SHP77 treated with DMSO at 0.1 percent for 48 hours (cell line): ENCODE measurements around the gene PPP6R2.

Source experiments
- DNase-seq: peaks from one replicate; lab custom pipeline; 2025; lab: John Stamatoyannopoulos, UW

The PPP6R2 gene

GRCh38 chr22:50485221-50486131, 142.3 kb downstream of the PPP6R2 start:
- no peak for DNase-seq

DNA sequence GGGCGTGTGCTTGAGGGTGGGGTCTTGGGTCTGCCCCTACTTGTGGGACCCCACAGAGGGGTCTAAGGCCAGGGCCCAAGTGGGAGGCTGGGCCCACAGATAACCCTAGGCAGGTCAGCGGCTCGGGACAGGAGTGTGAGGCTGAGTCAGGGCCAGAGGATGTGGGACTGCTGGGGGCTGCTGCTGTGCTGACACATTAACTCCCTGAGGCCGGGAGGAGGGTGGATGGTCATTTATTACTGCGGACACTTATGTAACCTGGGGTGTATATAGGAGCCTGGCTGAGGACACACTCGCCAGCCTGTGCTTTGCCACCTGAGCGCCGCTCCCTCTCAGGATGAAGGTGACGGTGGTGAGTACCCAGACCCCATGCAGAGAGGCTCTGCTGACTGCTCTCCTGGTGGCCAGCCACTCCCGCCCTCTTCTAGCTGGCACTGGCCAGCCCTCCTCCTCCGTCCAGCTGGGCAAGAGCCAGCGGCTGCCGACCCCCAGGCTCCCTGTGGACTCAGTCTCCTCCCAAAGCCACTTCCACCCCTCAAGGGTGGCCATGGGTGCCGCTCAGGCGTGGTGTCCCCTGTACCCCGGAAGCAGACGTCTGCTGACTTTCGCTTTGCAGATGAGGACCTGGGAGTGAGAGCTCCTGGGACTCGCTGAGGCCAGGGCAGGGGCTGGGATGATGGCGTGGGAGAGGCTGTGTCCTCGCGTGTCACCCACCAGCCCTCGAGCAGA, 143.6 kb downstream of the PPP6R2 start, which contains the start of gene MIOX:
TSS of gene MIOX (plus strand) at position 299 of the 729 bp plus-strand sequence. CDS start at position 338, 39 bp downstream.
- DNase-seq = no peak

- no peak for DNase-seq
Measured at GRCh38 chr22:50487290-50488005, 144.3 kb downstream of the PPP6R2 start.

GRCh38 chr22:50488006-50488677, 145.0 kb downstream of the PPP6R2 start:
- no peak for DNase-seq

- DNase-seq = no peak
Measured at GRCh38 chr22:50488886-50489285, 145.8 kb downstream of the PPP6R2 start.

GRCh38 chr22:50489363-50490243, 146.5 kb downstream of the PPP6R2 start:
- DNase-seq = no peak

GRCh38 chr22:50490531-50491308, 147.6 kb downstream of the PPP6R2 start:
- DNase-seq = no peak
